Mesendoderm (in vitro differentiated cells): ENCODE results near the gene IGBP1.
A peak's percentile ranks its signal among the peaks of the same experiment; 100 is the strongest.

ENCODE experiments used
- DNase-seq: peaks from one replicate; pipeline ENCODE4 v3.0.0; 2013
- H2AK5ac ChIP-seq: 2 replicates; pipeline ENCODE4 v1.6.1; 2013; ENCODE audit warnings: low read length, inconsistent platforms
- H2BK120ac ChIP-seq: 2 replicates; pipeline ENCODE4 v1.6.1; 2013; ENCODE audit warnings: low read depth, mild to moderate bottlenecking, low read length, moderate library complexity, mixed read lengths
- H2BK15ac ChIP-seq: replicated peaks from 2 replicates; pipeline ENCODE4 v1.6.1; 2013; ENCODE audit warnings: low read depth, mild to moderate bottlenecking, moderate library complexity
- H2BK5ac ChIP-seq: 2 replicates; pipeline ENCODE4 v1.6.1; 2013; ENCODE audit warnings: low read length, inconsistent platforms
- H3K18ac ChIP-seq: 2 replicates; pipeline ENCODE4 v1.6.1; 2013; ENCODE audit warnings: mild to moderate bottlenecking, low read length, mixed read lengths
- H3K23ac ChIP-seq: one replicate; pipeline ENCODE4 v1.6.1; 2013; ENCODE audit warnings: low read length
- H3K27ac ChIP-seq: 2 replicates; pipeline ENCODE4 v1.5.1; 2013; ENCODE audit warnings: low read depth, mild to moderate bottlenecking, inconsistent platforms, low read length, moderate library complexity
- H3K27me3 ChIP-seq: 2 replicates; pipeline ENCODE4 v1.6.1; 2013; ENCODE audit warnings: low read length, control low read depth, mild to moderate bottlenecking, inconsistent platforms; ENCODE audit not compliant: insufficient read depth, poor library complexity
- H3K36me3 ChIP-seq: 2 replicates; pipeline ENCODE4 v1.6.1; 2013; ENCODE audit warnings: low read length, inconsistent platforms; ENCODE audit not compliant: control insufficient read depth, insufficient read depth
- H3K4ac ChIP-seq: one replicate; pipeline ENCODE4 v1.6.1; 2013; ENCODE audit warnings: low read depth, mild to moderate bottlenecking, low read length, moderate library complexity
- H3K4me1 ChIP-seq: 2 replicates; pipeline ENCODE4 v1.6.1; 2013; ENCODE audit warnings: low read depth, low read length, inconsistent platforms; ENCODE audit not compliant: control insufficient read depth
- H3K4me2 ChIP-seq: 2 replicates; pipeline ENCODE4 v1.6.1; 2013; ENCODE audit warnings: low read length
- H3K4me3 ChIP-seq: 2 replicates; pipeline ENCODE4 v1.5.1; 2013; ENCODE audit warnings: mild to moderate bottlenecking, low read length
- H3K56ac ChIP-seq: one replicate; pipeline ENCODE4 v1.6.1; 2013; ENCODE audit warnings: low read length
- H3K79me1 ChIP-seq: 2 replicates; pipeline ENCODE4 v1.6.1; 2013; ENCODE audit warnings: low read length, inconsistent platforms
- H3K79me2 ChIP-seq: 2 replicates; pipeline ENCODE4 v1.6.1; 2013; ENCODE audit warnings: mild to moderate bottlenecking, low read length; ENCODE audit not compliant: control insufficient read depth, insufficient read depth
- H3K9ac ChIP-seq: 2 replicates; pipeline ENCODE4 v1.6.1; 2013; ENCODE audit warnings: low read length, inconsistent platforms
- H4K5ac ChIP-seq: one replicate; pipeline ENCODE4 v1.6.1; 2013; ENCODE audit warnings: low read length
- H4K8ac ChIP-seq: one replicate; pipeline ENCODE4 v1.6.1; 2013; ENCODE audit warnings: low read depth, mild to moderate bottlenecking, control low read depth, low read length, moderate library complexity
- WGBS: extraction: QIAGEN DNeasy Blood & Tissue Kit; methylation state at CpG from one replicate; pipeline ENCODE4 v1.1.7; 2013; ENCODE audit warnings: low lambda C conversion rate, missing lambda C conversion rate; ENCODE audit not compliant: insufficient coverage; ENCODE audit errors: extremely low coverage; 5-methylcytosine and 5-hydroxymethylcytosine counted together

The IGBP1 gene

GRCh38 chrX:70124678-70125077 is 8.6 kb upstream of the IGBP1 start:
- H2BK5ac ChIP-seq = no peak overlapping the region
- H3K36me3 ChIP-seq = no peaks in the 10 kb centered on the region
- H3K4me1 ChIP-seq = no peaks in the 10 kb centered on the region
- H4K5ac ChIP-seq = no peak overlapping the region
- H2BK120ac ChIP-seq = no peak overlapping the region
- no peaks in the 10 kb centered on the region for H3K27me3 ChIP-seq
- H3K23ac ChIP-seq = no peak overlapping the region
- no peaks in the 10 kb centered on the region for H3K79me1 ChIP-seq
- no peak overlapping the region for H3K4me2 ChIP-seq
- no peak overlapping the region for H2AK5ac ChIP-seq
- no peaks in the 10 kb centered on the region for H3K79me2 ChIP-seq
- H3K56ac ChIP-seq = no peak overlapping the region
- WGBS = 100% methylated on average over 1 of the region's 2 CpGs
- no peak overlapping the region for H2BK15ac ChIP-seq
- H3K9ac ChIP-seq = no peak overlapping the region
- H3K18ac ChIP-seq = no peak overlapping the region
- no peak overlapping the region for H4K8ac ChIP-seq
- DNase-seq = no peak
- no peak overlapping the region for H3K27ac ChIP-seq
- no peak overlapping the region for H3K4me3 ChIP-seq
- H3K4ac ChIP-seq = no peak overlapping the region

- Histone ChIP-seq H2BK5ac (no peak overlapping the region), H3K4me1 (no peaks in the 10 kb centered on the region), H3K56ac (peak overlapping the region; percentile 50), H3K4me3 (no peak overlapping the region), H2BK120ac (no peak overlapping the region), H3K4ac (no peak overlapping the region), H3K36me3 (no peaks in the 10 kb centered on the region), H3K79me2 (no peaks in the 10 kb centered on the region), H3K27ac (no peak overlapping the region), H2BK15ac (no peak overlapping the region), H3K27me3 (no peaks in the 10 kb centered on the region), H4K8ac (no peak overlapping the region), H3K18ac (no peak overlapping the region), H3K4me2 (no peak overlapping the region), H3K9ac (no peak overlapping the region), H3K23ac (no peak overlapping the region), H4K5ac (no peak overlapping the region), H3K79me1 (no peaks in the 10 kb centered on the region), H2AK5ac (no peak overlapping the region)
- DNase-seq = peak; percentile 28
- no CpG with 5 or more reads among the region's 9 CpGs for WGBS
Observed at GRCh38 chrX:70128071-70128470, 5.2 kb upstream of the IGBP1 start.

DNA sequence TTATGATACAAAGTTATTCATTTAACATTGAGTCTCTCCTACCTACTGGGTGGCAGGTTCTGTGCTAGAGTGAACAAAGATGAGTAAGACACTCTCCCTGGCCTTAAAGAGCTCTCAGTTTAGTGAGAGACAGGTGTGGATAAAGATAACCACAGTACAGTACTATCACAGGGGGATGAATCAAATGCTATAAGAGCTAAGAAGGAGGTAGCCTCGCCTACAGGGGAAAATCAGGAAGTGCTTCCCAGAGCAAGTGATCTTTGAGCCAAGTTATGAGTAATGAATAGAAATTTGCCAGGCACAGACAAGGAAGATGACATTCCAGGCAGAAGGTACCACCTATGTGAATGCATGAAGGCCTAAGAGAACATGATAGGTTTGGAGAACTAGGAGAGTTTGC is 3.4 kb upstream of the IGBP1 start:
- no peak overlapping the region for H3K4me2 ChIP-seq
- H3K4me3 ChIP-seq = no peak overlapping the region
- no peaks in the 10 kb centered on the region for H3K36me3 ChIP-seq
- H3K27ac ChIP-seq = no peak overlapping the region
- no peak overlapping the region for H3K18ac ChIP-seq
- H3K27me3 ChIP-seq = no peaks in the 10 kb centered on the region
- peak overlapping the region; percentile 25 for H3K56ac ChIP-seq
- no peak overlapping the region for H3K9ac ChIP-seq
- H2BK120ac ChIP-seq = no peak overlapping the region
- H3K23ac ChIP-seq = no peak overlapping the region
- no peak for DNase-seq
- no peaks in the 10 kb centered on the region for H3K4me1 ChIP-seq
- H3K79me1 ChIP-seq = no peaks in the 10 kb centered on the region
- WGBS = no CpG with 5 or more reads among the region's 1 CpG
- no peak overlapping the region for H2BK15ac ChIP-seq
- no peak overlapping the region for H2BK5ac ChIP-seq
- peaks cover 7% of the 10 kb centered on the region for H3K79me2 ChIP-seq
- H4K5ac ChIP-seq = no peak overlapping the region
- H2AK5ac ChIP-seq = no peak overlapping the region
- H3K4ac ChIP-seq = no peak overlapping the region
- H4K8ac ChIP-seq = no peak overlapping the region

DNA sequence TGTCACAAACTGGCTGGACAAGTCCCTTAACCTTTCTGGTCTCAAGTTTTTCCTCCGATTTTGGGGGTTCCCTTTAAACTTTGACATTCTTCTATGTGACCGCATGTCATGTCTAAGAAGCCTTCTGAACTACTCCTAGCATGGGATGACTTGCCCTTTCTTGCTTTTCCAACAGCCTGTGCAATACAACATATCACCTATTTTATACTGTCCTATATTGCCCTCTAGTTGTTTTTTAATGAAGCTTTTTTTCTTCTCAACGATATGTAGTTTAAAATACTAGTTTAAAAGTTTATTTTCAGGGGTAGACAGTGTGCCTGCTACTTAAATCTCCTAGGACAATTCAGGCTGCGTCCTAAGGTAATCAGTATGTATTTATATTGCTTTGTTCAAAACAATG is 1.0 kb upstream of the IGBP1 start:
- peaks cover 14% of the 10 kb centered on the region for H3K79me2 ChIP-seq
- H4K8ac ChIP-seq = no peak overlapping the region
- H4K5ac ChIP-seq = no peak overlapping the region
- H3K4ac ChIP-seq = no peak overlapping the region
- H3K56ac ChIP-seq = no peak overlapping the region
- no peaks in the 10 kb centered on the region for H3K4me1 ChIP-seq
- H3K4me2 ChIP-seq = no peak overlapping the region
- H3K4me3 ChIP-seq = no peak overlapping the region
- H2BK15ac ChIP-seq = no peak overlapping the region
- no peak overlapping the region for H3K9ac ChIP-seq
- H3K23ac ChIP-seq = no peak overlapping the region
- no peak overlapping the region for H2BK5ac ChIP-seq
- no peaks in the 10 kb centered on the region for H3K27me3 ChIP-seq
- H2AK5ac ChIP-seq = no peak overlapping the region
- no peak overlapping the region for H3K27ac ChIP-seq
- H3K79me1 ChIP-seq = no peaks in the 10 kb centered on the region
- WGBS = no CpG with 5 or more reads among the region's 4 CpGs
- no peak for DNase-seq
- no peak overlapping the region for H2BK120ac ChIP-seq
- no peaks in the 10 kb centered on the region for H3K36me3 ChIP-seq
- no peak overlapping the region for H3K18ac ChIP-seq

GRCh38 chrX:70132877-70133302 is 357 bp upstream of the IGBP1 start:
- H2BK15ac ChIP-seq = no peak overlapping the region
- DNase-seq = no peak
- H2BK5ac ChIP-seq = no peak overlapping the region
- no peaks in the 10 kb centered on the region for H3K4me1 ChIP-seq
- H3K18ac ChIP-seq = no peak overlapping the region
- peak overlapping the region; percentile 73 for H3K56ac ChIP-seq
- no CpG with 5 or more reads among the region's 8 CpGs for WGBS
- H4K8ac ChIP-seq = no peak overlapping the region
- no peak overlapping the region for H3K4ac ChIP-seq
- no peak overlapping the region for H4K5ac ChIP-seq
- no peak overlapping the region for H3K23ac ChIP-seq
- H3K4me3 ChIP-seq = no peak overlapping the region
- peak overlapping the region; percentile 49 for H3K27ac ChIP-seq
- H3K27me3 ChIP-seq = no peaks in the 10 kb centered on the region
- H3K4me2 ChIP-seq = peak overlapping the region; percentile 66
- no peak overlapping the region for H2BK120ac ChIP-seq
- no peaks in the 10 kb centered on the region for H3K79me1 ChIP-seq
- no peaks in the 10 kb centered on the region for H3K36me3 ChIP-seq
- peak overlapping the region; percentile 65 for H3K9ac ChIP-seq
- peaks cover 14% of the 10 kb centered on the region for H3K79me2 ChIP-seq
- no peak overlapping the region for H2AK5ac ChIP-seq

- Histone ChIP-seq H2BK15ac (no peak overlapping the region), H2BK120ac (no peak overlapping the region), H3K4me1 (no peaks in the 10 kb centered on the region), H3K79me1 (no peaks in the 10 kb centered on the region), H4K8ac (no peak overlapping the region), H3K36me3 (no peaks in the 10 kb centered on the region), H2BK5ac (no peak overlapping the region), H3K79me2 (peaks cover 14% of the 10 kb centered on the region), H3K18ac (no peak overlapping the region), H3K4me2 (peak overlapping the region; percentile 67), H4K5ac (no peak overlapping the region), H3K56ac (peak overlapping the region; percentile 83), H3K27me3 (no peaks in the 10 kb centered on the region), H3K23ac (no peak overlapping the region), H3K27ac (peak overlapping the region; percentile 51), H3K4me3 (peak overlapping the region; percentile 93), H3K9ac (peak overlapping the region; percentile 82), H3K4ac (no peak overlapping the region), H2AK5ac (no peak overlapping the region)
- WGBS = no CpG with 5 or more reads among the region's 12 CpGs
- DNase-seq = peak; percentile 70
Observed at GRCh38 chrX:70134116-70134477, 850 bp downstream of the IGBP1 start.
